ENCODE data around the gene KSR1.

DNA sequence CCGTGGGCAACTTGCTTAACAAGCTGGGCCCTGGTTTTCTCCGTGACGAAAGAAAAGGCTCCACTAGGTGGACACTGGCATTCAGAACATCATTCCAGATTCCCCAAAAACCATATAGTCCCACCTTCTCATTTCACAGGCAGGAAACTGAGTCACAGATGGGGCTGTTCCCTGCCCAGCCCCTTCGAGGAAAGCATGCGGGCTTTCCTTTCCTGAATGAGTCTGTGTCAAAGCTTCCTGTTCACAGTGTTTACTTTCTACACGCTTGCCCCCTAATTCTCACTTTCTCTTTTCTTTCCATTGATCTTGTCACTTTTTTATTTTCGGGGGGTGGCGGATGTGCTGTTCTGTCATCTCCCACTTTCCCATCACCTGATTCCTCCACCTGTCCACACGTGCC is 164.5 kb downstream of the KSR1 start:
- TF ChIP-seq CTCF (IDR thresholded peaks at IDR 0.05) (no peak), POLR2A (IDR thresholded peaks at IDR 0.05) (no peak)
